Measurements from ENCODE around the gene MSLN.
"Not testable (repeated sequence)": the region's sequence is repeated elsewhere in the genome, so short reads cannot be mapped to it uniquely, and the experiment has no call there.

MSLN gene

GRCh38 chr16:751152-752006, 9.2 kb upstream of the MSLN start:
- Histone ChIP-seq H2AFZ (ENCODE audit: low read depth, low read length) (peak overlapping the region; percentile 69), H3K27me3 (ENCODE audit: low read depth, low read length) (no peaks in the 10 kb centered on the region), H3K4me3 (ENCODE audit: low read length) (peak overlapping the region; percentile 65), H3K9ac (ENCODE audit: low read length) (peak overlapping the region; percentile 50; the same call in 1 of the 2 replicates), H4K20me1 (ENCODE audit: insufficient read depth, low read length) (no peaks in the 10 kb centered on the region), H3K9me3 (ENCODE audit: insufficient read depth, low read length) (no peaks in the 10 kb centered on the region), H3K79me2 (ENCODE audit: low read length) (no peaks in the 10 kb centered on the region), H3K4me1 (ENCODE audit: low read length) (peaks cover 22% of the 10 kb centered on the region), H3K4me2 (ENCODE audit: low read length) (peak overlapping the region; percentile 71), H3K27ac (ENCODE audit: low read length) (peak overlapping the region; percentile 71), H3K36me3 (replicated peaks; ENCODE audit: low read depth, low read length) (peaks cover 2% of the 10 kb centered on the region)
- TF ChIP-seq CTCF (IDR thresholded peaks at IDR 0.05; ENCODE audit: low read depth, low read length) (no peak), EZH2phosphoT487 (IDR thresholded peaks at IDR 0.05; ENCODE audit: low read depth) (no peak)

GRCh38 chr16:752007-752312, 8.6 kb upstream of the MSLN start:
- H3K9ac ChIP-seq (ENCODE audit: low read length): peak overlapping the region; percentile 50
- H3K4me2 ChIP-seq (ENCODE audit: low read length): peak overlapping the region; percentile 71

GRCh38 chr16:754121-754607, 6.4 kb upstream of the MSLN start:
- H3K27ac ChIP-seq (ENCODE audit: low read length); H3K4me2 ChIP-seq (ENCODE audit: low read length); H3K4me3 ChIP-seq (ENCODE audit: low read length); H3K9ac ChIP-seq (ENCODE audit: low read length); H3K79me2 ChIP-seq (ENCODE audit: low read length); H3K27me3 ChIP-seq (ENCODE audit: low read depth, low read length); H3K36me3 ChIP-seq (replicated peaks; ENCODE audit: low read depth, low read length); H2AFZ ChIP-seq (ENCODE audit: low read depth, low read length); H4K20me1 ChIP-seq (ENCODE audit: insufficient read depth, low read length); H3K9me3 ChIP-seq (ENCODE audit: insufficient read depth, low read length): not testable (repeated sequence)
- H3K4me1 ChIP-seq (ENCODE audit: low read length): peaks cover 22% of the 10 kb centered on the region

More at GRCh38 chr16:752007-752312, 8.6 kb upstream of the MSLN start:
- Histone ChIP-seq H3K9me3 (ENCODE audit: insufficient read depth, low read length) (no peaks in the 10 kb centered on the region), H3K27ac (ENCODE audit: low read length) (peak overlapping the region; percentile 71), H3K4me1 (ENCODE audit: low read length) (peaks cover 22% of the 10 kb centered on the region), H3K4me3 (ENCODE audit: low read length) (peak overlapping the region; percentile 65), H3K27me3 (ENCODE audit: low read depth, low read length) (no peaks in the 10 kb centered on the region), H2AFZ (ENCODE audit: low read depth, low read length) (peak overlapping the region; percentile 69), H3K79me2 (ENCODE audit: low read length) (no peaks in the 10 kb centered on the region), H3K36me3 (replicated peaks; ENCODE audit: low read depth, low read length) (peaks cover 2% of the 10 kb centered on the region), H4K20me1 (ENCODE audit: insufficient read depth, low read length) (no peaks in the 10 kb centered on the region)
- TF ChIP-seq CTCF (IDR thresholded peaks at IDR 0.05; ENCODE audit: low read depth, low read length) (no peak), EZH2phosphoT487 (IDR thresholded peaks at IDR 0.05; ENCODE audit: low read depth) (no peak)

- TF ChIP-seq CTCF (IDR thresholded peaks at IDR 0.05; ENCODE audit: low read depth, low read length) (no peak), EZH2phosphoT487 (IDR thresholded peaks at IDR 0.05; ENCODE audit: low read depth) (no peak)
- Histone ChIP-seq H3K9me3 (ENCODE audit: insufficient read depth, low read length) (no peaks in the 10 kb centered on the region), H3K4me2 (ENCODE audit: low read length) (no peak overlapping the region), H3K4me3 (ENCODE audit: low read length) (no peak overlapping the region), H3K4me1 (ENCODE audit: low read length) (peaks cover 22% of the 10 kb centered on the region), H3K79me2 (ENCODE audit: low read length) (no peaks in the 10 kb centered on the region), H4K20me1 (ENCODE audit: insufficient read depth, low read length) (no peaks in the 10 kb centered on the region), H3K27me3 (ENCODE audit: low read depth, low read length) (no peaks in the 10 kb centered on the region), H3K36me3 (replicated peaks; ENCODE audit: low read depth, low read length) (peaks cover 2% of the 10 kb centered on the region), H3K27ac (ENCODE audit: low read length) (no peak overlapping the region), H2AFZ (ENCODE audit: low read depth, low read length) (no peak overlapping the region), H3K9ac (ENCODE audit: low read length) (no peak overlapping the region)
Observed at GRCh38 chr16:754656-755055, 5.9 kb upstream of the MSLN start.

Data from OCI-LY3 (cell line).